DMS53 treated with DMSO at 0.1 percent for 48 hours (cell line): Measurements from ENCODE around the gene PTPRE.

Experiments
- DNase-seq: peaks from one replicate; lab custom pipeline; 2025; ENCODE audit not compliant: unreplicated experiment; lab: John Stamatoyannopoulos, UW

PTPRE gene

DNA sequence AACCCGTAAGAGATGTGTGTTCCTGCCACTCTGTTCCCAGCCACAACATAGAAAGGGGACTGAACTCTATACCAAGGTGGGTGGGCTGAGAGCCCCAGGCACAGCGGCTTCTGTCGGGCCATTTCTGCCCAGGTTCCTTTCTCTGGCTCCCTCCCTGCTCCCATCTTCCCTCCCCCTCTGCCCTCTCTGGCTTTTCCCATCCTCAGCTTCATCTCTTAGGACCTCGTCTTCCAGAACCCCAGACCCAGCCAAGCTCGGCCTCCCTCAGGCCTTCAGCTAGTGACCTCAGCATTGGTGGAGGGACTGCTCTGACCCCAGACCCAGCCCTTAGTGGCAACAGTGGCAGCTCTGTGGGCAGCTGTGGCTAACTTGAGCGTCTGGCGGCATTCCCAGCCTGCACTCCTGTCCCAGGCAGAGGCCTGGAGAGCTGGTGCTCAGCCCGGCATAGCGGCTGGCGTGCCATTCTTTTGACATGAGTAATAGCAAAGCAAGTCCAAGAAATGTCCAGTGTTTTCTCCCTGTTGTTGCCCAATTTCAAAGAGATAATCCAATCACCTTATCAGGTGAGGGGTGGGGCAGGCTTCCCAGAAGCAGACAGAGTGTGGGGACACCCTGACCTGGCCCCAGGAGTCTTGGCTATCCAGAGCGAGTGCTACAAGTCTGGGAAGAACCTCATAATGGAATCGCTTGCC, 15.9 kb downstream of the PTPRE start:
- DNase-seq, result no peak

GRCh38 chr10:127923646-127924045, 16.7 kb downstream of the PTPRE start:
- DNase-seq, result no peak

DNA sequence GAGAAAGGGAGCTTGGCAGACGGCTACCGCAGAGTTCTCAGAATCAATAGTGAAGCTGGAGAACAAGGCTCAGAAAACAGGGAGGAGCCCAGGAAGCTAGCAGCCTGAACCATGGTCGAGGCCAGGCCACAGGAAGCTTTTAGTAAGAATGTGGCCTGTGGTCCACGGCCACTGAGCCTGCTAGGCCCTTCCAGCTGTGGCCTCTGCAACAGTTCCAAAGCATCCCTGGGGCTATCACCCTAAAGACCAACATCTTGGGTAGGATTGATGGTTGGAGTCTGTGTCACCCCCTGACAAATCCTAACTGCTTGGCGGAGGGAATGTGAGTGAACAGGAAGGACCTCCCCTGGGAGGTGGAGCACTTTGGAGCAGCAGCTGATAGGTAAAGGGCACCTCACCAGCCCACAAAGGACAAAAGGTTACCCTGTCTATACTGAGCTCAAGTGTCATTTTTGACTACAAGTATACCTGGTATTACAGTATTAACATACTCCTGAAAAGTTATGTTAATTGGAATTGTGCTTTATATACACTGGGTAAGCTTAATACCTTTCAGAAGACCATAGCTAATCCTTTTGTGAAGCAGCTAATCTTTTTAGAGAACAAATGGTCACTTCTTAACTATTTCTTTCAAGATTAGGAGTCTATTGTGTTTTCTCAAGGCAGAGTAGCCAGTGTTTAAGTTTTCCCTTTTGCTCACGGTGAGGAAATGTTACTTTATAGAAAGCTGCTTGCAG, 18.7 kb downstream of the PTPRE start:
- DNase-seq, result no peak

DNA sequence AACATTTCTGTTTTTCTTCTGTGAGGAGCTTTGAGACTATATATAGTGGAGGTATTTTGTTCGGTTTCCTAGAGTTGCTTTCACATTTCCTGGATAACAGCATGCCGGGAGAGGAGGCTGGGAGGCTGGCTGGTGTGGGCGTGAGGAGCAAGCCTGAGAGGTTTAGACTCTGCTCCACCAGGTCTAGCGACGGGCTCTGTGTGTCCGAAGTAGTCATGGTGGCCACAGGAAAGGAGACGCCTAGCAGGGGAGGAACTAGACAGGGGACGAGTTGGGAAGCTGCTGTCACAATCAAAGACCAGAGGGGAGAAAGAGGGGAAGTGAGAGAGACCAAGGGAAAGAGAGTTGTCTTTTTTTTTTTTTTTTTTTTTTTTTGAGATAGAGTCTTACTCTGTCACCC, 19.6 kb downstream of the PTPRE start:
- DNase-seq, result no peak

GRCh38 chr10:127928021-127928806, 21.3 kb downstream of the PTPRE start:
- peak; percentile 1 for DNase-seq

- no peak for DNase-seq
Observed at GRCh38 chr10:127932521-127933270, 25.8 kb downstream of the PTPRE start.

- no peak for DNase-seq
Observed at GRCh38 chr10:127933271-127933670, 26.4 kb downstream of the PTPRE start.

- DNase-seq, result no peak
Observed at GRCh38 chr10:127934383-127934782, 27.5 kb downstream of the PTPRE start.

GRCh38 chr10:127935071-127935561, 28.2 kb downstream of the PTPRE start:
- DNase-seq, result no peak

DNA sequence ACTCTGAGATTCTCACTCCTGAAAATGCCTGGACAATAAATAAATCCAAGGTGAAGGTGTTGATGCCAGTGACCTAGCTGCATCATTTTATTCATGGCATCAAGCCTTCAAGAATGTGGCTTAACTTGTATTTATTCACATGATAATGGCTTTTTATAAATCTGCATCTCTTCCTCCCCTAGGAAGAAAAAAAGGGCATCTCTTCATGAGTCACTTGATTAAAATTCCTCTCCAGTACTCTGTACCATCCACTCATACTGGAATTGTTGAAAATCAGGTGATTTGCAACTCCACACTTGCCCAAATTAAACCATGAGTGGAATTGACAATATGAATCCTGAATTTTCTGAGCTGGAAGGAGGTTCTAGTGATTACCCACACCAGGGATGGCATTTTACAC, 30.2 kb downstream of the PTPRE start:
- DNase-seq, result no peak

DNA sequence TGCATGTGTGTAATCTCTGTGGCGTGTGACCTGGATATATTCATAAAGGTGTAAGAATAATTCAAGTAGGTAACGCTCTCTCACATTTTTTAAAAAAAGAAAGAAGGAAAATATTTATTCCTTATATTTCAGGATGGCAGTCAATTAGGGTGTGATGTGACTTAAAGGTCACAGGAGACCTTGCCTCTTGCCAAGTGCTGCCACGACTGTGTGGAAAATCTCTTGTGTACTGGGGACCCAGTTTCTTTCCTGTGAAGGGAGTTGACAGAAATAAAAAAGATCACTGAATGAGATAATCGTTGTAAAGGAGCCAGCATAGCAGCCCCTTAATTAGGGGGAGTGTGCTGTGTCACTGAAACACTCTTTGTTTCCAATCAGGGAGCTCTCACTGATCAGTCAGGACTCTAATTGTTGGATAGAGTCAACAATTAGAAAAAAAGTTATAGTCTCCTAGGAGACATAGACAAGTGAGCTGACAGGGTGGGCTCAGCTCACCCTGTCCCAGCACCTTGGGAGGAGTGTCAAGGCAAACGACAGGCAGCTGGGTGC, 31.1 kb downstream of the PTPRE start:
- no peak for DNase-seq

DNA sequence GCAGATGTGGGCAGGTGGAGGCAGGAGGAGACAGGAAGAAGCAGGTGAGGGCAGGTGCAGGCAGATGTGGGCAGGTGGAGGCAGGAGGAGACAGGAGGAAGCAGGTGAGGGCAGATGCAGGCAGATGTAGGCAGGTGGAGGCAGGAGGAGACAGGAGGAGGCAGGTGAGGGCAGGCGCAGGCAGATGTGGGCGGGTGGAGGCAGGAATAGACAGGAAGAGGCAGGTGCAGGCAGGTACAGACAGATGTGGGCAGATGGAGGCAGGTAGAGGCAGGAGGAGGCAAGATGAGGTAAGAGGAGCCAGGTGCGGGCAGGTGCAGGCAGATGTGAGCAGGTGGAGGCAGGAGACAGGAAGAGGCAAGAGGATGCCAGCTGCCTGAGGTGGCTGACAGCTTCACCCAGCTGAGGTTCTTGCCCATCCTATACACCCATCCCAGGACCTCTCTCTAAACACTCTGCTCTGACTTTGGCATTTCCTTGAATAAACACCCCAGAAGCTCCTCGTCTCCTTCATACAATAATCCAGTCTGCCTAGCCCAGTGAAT, 33.0 kb downstream of the PTPRE start:
- DNase-seq, result no peak

- DNase-seq, result no peak
Observed at GRCh38 chr10:127940866-127941640, 34.1 kb downstream of the PTPRE start.

- DNase-seq, result no peak
Observed at GRCh38 chr10:127942811-127943210, 35.9 kb downstream of the PTPRE start.

DNA sequence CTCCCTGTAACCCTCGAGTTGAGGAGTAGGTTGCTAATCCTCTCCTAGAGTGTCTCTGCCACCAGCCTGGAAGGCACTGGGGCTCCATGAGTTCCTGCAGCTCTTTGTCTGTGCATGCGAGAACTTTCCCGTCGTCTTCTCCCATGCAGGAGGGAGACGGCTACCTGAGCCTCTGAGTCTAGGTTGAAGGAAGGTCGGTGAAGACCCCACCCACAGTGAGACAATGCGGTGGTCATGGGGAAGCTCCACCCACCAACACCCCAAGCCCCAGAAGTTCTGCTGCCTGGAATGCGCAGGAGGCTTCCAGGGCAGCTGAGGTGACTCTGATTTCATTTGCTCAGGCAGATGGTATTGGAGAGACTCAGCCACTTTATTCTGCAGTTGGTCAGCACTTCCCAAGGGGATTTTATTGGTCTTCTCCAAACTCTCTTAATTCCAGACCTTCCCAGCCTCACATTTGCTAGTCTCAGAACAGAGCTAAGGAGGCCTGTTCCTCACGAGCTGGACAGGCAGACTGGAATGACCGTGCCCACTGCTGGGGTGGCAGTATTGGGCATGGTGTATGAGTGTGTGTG, 36.5 kb downstream of the PTPRE start:
- no peak for DNase-seq

DNA sequence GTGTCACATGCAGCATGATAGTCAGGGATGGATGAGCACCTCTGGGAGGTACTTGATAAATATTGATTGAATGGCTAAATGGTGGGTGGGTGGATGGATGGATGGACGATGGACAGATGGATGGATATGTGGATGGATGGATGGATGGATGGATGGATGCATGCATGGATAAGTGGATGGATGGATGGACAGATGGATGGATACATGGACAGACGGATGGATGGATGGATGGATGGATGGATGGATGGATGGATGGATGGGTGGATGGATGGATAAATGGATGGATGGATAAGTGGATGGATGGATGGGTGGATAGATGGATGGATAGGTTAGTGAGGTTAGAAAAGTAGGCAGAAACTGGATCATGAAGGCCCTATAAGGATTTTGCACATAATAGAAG, 37.4 kb downstream of the PTPRE start:
- no peak for DNase-seq

- DNase-seq, result no peak
Observed at GRCh38 chr10:127945341-127945758, 38.4 kb downstream of the PTPRE start.

GRCh38 chr10:127945948-127946711, 39.2 kb downstream of the PTPRE start:
- DNase-seq, result no peak

GRCh38 chr10:127947211-127947610, 40.3 kb downstream of the PTPRE start:
- DNase-seq, result no peak
